Esophagus muscularis mucosa (tissue), 3 donors: ENCODE measurements around the gene TMEM61.

ENCODE experiments used
- POLR2AphosphoS5 ChIP-seq, 2 donors: sonication (generic); formaldehyde crosslinking; IDR thresholded peaks; one replicate each; pipeline ENCODE4 v1.6.1; 2017; ENCODE audit warnings: antibody characterized with exemption in 2 of 2
- TF ChIP-seq, protein P1 (sequence below), 3 experiments: fragments of 200-600 bp in 2 of 3; fragments of 450-650 bp in 1 of 3; sonication (generic) in 2 of 3; IDR thresholded peaks; one replicate each; pipeline ENCODE4 v1.5.1; 2017 to 2019; ENCODE audit warnings: antibody characterized with exemption in 3 of 3, mild to moderate bottlenecking in 2 of 3, moderate library complexity in 1 of 3

- TF ChIP-seq, protein P1, sequence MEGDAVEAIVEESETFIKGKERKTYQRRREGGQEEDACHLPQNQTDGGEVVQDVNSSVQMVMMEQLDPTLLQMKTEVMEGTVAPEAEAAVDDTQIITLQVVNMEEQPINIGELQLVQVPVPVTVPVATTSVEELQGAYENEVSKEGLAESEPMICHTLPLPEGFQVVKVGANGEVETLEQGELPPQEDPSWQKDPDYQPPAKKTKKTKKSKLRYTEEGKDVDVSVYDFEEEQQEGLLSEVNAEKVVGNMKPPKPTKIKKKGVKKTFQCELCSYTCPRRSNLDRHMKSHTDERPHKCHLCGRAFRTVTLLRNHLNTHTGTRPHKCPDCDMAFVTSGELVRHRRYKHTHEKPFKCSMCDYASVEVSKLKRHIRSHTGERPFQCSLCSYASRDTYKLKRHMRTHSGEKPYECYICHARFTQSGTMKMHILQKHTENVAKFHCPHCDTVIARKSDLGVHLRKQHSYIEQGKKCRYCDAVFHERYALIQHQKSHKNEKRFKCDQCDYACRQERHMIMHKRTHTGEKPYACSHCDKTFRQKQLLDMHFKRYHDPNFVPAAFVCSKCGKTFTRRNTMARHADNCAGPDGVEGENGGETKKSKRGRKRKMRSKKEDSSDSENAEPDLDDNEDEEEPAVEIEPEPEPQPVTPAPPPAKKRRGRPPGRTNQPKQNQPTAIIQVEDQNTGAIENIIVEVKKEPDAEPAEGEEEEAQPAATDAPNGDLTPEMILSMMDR (IDR thresholded peaks at IDR 0.05), result no peak
- TF ChIP-seq POLR2AphosphoS5 (IDR thresholded peaks at IDR 0.05), result no peak
Measured at GRCh38 chr1:54986025-54986424, 5.6 kb downstream of the TMEM61 start.
